Breast epithelium (tissue), 3 donors: ENCODE data around the gene COQ8B.

ENCODE experiments used
- POLR2A ChIP-seq: fragments of 450-650 bp; IDR thresholded peaks from one replicate; pipeline ENCODE4 v1.6.1; 2016; ENCODE audit warnings: antibody characterized with exemption, mild to moderate bottlenecking, moderate library complexity
- TF ChIP-seq, protein P1 (sequence below), 3 donors: fragments of 450-650 bp; IDR thresholded peaks; one replicate each; pipeline ENCODE4 v1.5.1; 2016 to 2017; ENCODE audit warnings: antibody characterized with exemption in 3 of 3, mild to moderate bottlenecking in 3 of 3, moderate library complexity in 3 of 3

DNA sequence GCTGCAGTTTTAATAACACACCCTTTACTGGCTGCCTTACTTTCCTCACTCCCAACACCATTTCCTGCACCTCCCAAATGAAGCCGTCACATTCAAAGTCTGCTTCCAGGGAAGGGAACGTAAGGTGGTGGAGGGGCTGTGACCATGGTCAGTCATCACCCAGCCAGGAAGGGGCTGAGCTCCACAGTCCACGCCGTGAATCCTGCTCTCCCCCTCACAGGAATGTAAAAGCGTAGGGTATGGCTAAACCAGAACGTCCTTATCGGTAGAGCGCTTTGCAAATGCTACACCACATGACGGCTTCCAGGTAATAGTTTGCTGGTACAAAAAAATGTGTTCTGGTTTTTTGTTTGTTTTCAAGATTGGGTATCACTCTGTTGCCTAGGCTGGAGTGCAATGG lies 33.2 kb downstream of the COQ8B start:
- TF ChIP-seq, protein P1, sequence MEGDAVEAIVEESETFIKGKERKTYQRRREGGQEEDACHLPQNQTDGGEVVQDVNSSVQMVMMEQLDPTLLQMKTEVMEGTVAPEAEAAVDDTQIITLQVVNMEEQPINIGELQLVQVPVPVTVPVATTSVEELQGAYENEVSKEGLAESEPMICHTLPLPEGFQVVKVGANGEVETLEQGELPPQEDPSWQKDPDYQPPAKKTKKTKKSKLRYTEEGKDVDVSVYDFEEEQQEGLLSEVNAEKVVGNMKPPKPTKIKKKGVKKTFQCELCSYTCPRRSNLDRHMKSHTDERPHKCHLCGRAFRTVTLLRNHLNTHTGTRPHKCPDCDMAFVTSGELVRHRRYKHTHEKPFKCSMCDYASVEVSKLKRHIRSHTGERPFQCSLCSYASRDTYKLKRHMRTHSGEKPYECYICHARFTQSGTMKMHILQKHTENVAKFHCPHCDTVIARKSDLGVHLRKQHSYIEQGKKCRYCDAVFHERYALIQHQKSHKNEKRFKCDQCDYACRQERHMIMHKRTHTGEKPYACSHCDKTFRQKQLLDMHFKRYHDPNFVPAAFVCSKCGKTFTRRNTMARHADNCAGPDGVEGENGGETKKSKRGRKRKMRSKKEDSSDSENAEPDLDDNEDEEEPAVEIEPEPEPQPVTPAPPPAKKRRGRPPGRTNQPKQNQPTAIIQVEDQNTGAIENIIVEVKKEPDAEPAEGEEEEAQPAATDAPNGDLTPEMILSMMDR (IDR thresholded peaks at IDR 0.05), result no peak
- TF ChIP-seq POLR2A, result no peak
